ENCODE measurements around the gene PHKA2. TPM values are rescaled to one million over a fixed set of nuclear protein-coding genes. Genes with fewer than 3 reads are reported as not detected.

Gene PHKA2
- total and polyA plus RNA-seq, 10 of the 15 experiments (the other 5 are each of a cell fraction or from before 2014, with no cell fraction given), result 1.4 to 25.6 (median 15.4) TPM

DNA sequence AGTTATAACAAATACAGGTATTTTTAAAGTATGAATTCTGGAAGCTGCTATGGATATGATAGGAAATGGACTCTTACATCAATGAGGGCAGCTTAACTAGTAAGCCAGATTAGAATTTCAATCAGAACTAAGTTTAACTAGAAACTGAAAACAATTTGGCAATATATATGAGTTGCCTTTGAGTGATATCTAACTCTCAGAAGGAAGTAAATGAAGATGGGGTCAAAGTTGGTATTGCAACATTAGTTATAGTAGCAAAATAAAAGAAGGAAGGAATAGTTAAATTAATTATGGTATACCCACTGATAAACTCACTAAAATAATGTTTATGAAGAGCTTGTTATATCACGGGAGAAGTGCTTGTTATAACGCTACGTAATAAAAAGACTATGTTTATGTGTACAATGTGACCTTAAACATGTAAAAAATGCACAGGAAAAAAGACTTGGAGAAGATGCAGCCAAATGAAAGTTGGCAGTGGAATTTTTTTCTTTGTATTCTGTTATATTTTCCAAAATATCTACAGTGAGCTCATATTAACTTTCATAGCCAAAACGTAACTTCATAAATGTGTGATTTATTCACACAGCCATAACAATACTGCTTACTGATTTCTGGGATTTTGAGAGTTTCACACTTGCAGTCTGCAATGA lies 34.5 kb downstream of the PHKA2 start (continued):
- no peak for TF ChIP-seq MYB (IDR thresholded peaks at IDR 0.05; ENCODE audit: borderline replicate concordance, low read depth, low read length)

DNA sequence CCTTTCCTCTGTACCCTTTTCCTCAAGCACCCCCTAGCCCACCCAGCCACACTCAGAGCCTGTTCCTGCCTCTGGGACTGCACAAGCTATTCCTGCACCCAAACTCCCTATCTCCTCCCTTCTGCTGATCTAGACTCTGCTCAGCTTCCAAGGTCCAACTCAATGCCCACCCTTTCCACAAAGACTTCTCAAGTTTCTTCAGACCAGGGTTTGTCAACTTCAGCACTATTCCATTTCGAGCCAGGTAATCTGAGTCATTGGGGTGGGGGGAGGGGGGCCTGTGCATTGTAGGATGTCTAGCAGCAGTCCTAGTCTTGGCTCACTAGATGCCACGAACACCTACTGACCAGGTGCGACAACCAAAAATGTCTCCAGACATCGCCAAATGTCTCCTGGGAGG lies 37.3 kb downstream of the PHKA2 start:
- DNase-seq (ENCODE audit: low read depth, low spot score) (no peak), FAIRE-seq (no peak), ATAC-seq (no peak)
- no peak overlapping the region for H3K9ac ChIP-seq (ENCODE audit: control insufficient read depth, insufficient read depth, low read length)
- H3K4me3 ChIP-seq, result no peak overlapping the region
- no peaks in the 10 kb centered on the region for H3K4me1 ChIP-seq (ENCODE audit: control insufficient read depth, insufficient read depth, low read length)
- TF ChIP-seq ZSCAN29 (IDR thresholded peaks at IDR 0.05) (no peak), SREBF2 (IDR thresholded peaks at IDR 0.05; ENCODE audit: low read length) (no peak), SMAD5 (IDR thresholded peaks at IDR 0.05; ENCODE audit: low read depth) (no peak), POLR2A (IDR thresholded peaks at IDR 0.05; ENCODE audit: low read depth, low read length) (no peak)
- TF ChIP-seq, protein P1, sequence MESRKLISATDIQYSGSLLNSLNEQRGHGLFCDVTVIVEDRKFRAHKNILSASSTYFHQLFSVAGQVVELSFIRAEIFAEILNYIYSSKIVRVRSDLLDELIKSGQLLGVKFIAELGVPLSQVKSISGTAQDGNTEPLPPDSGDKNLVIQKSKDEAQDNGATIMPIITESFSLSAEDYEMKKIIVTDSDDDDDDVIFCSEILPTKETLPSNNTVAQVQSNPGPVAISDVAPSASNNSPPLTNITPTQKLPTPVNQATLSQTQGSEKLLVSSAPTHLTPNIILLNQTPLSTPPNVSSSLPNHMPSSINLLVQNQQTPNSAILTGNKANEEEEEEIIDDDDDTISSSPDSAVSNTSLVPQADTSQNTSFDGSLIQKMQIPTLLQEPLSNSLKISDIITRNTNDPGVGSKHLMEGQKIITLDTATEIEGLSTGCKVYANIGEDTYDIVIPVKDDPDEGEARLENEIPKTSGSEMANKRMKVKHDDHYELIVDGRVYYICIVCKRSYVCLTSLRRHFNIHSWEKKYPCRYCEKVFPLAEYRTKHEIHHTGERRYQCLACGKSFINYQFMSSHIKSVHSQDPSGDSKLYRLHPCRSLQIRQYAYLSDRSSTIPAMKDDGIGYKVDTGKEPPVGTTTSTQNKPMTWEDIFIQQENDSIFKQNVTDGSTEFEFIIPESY (IDR thresholded peaks at IDR 0.05), result no peak
- ChIA-PET CTCF (interaction anchor here (0.6 kb wide), 1 partner anchor 543 kb away, joined by 3 read pairs; no protein-coding TSS in a partner anchor), RAD21 (ENCODE audit: unreplicated experiment) (no interaction called here), SMC1A (ENCODE audit: uncharacterized antibody, unreplicated experiment) (no interaction called here), POLR2A (no interaction called here)
- H3K4me2 ChIP-seq (ENCODE audit: control insufficient read depth, insufficient read depth), result no peak overlapping the region
- BruUV-seq (replicated peaks), result no TSS peak
- no peaks in the 10 kb centered on the region for H3K9me3 ChIP-seq (replicated peaks; ENCODE audit: control insufficient read depth, insufficient read depth, low read length)
- in situ Hi-C loops (cut with MboI) (no loop called here), intact Hi-C loops (cut with micrococcal nuclease; ENCODE audit: unreplicated experiment) (no loop called here)
- no peaks in the 10 kb centered on the region for H4K20me1 ChIP-seq (ENCODE audit: control insufficient read depth, insufficient read depth)
- no peak overlapping the region for H2AFZ ChIP-seq (ENCODE audit: control insufficient read depth, low read depth, low read length)
- no peak overlapping the region for H3K27ac ChIP-seq (ENCODE audit: control insufficient read depth, insufficient read depth)
- WGBS (ENCODE audit: insufficient coverage, insufficient replicate concordance, low lambda C conversion rate, missing lambda C conversion rate), result 69% methylated on average over 4 of the region's 4 CpGs
- H3K36me3 ChIP-seq (ENCODE audit: control insufficient read depth in 2 of 2, insufficient read depth in 2 of 2, low read length in 1 of 2), result peaks cover 0 to 3% of the 10 kb centered on the region in 2 experiments; a peak in 2 of 4 replicates
- H3K79me2 ChIP-seq (ENCODE audit: control insufficient read depth, insufficient read depth, low read length), result no peaks in the 10 kb centered on the region
- H3K27me3 ChIP-seq (replicated peaks in 1 of 2; ENCODE audit: control insufficient read depth in 2 of 2, insufficient read depth in 2 of 2, low read length in 1 of 2), result no peaks in the 10 kb centered on the region

All from GM12878 (cell line).